SK-N-SH treated with all-trans-retinoic acid at 6 μM for 48 hours (cell line): ENCODE data around the gene PORCN.

Source experiments
- ATAC-seq: fragments of 200-7000 bp; cut with Tn5 transposase; 3 replicates; pipeline ENCODE4 v1.9.1; 2020; ENCODE audit warnings: mild to moderate bottlenecking, moderate library complexity
- ARNTL ChIP-seq: fragments of 450-650 bp; formaldehyde crosslinking; IDR thresholded peaks from 2 replicates; pipeline ENCODE4 v1.5.0; 2020; ENCODE audit warnings: low read depth, mild to moderate bottlenecking, moderate library complexity, borderline replicate concordance
- BACH2 ChIP-seq: fragments of 250-450 bp; sonication (Bioruptor Pico); IDR thresholded peaks from 2 replicates; pipeline ENCODE4 v1.9.0; 2021; ENCODE audit warnings: mild to moderate bottlenecking, borderline replicate concordance
- OSR1 ChIP-seq: fragments of 250-450 bp; sonication (Bioruptor Pico); IDR thresholded peaks from 2 replicates; pipeline ENCODE4 v1.8.0; 2022; ENCODE audit warnings: moderate library complexity, mild to moderate bottlenecking, inconsistent platforms
- PPARA ChIP-seq: fragments of 250-450 bp; sonication (Bioruptor Pico); IDR thresholded peaks from 2 replicates; pipeline ENCODE4 v1.5.0; 2020; ENCODE audit warnings: mild to moderate bottlenecking, borderline replicate concordance
- RARB ChIP-seq: fragments of 250-450 bp; sonication (Bioruptor Pico); IDR thresholded peaks from 2 replicates; pipeline ENCODE4 v1.8.0; 2021; ENCODE audit warnings: mild to moderate bottlenecking, moderate library complexity
- TCF4 ChIP-seq: fragments of 250-450 bp; sonication (Bioruptor Pico); IDR thresholded peaks from 2 replicates; pipeline ENCODE4 v1.8.0; 2021; ENCODE audit warnings: mild to moderate bottlenecking, moderate library complexity, borderline replicate concordance
- TOX ChIP-seq: fragments of 250-450 bp; sonication (Bioruptor Pico); IDR thresholded peaks from 2 replicates; pipeline ENCODE4 v1.8.0; 2021; ENCODE audit warnings: mild to moderate bottlenecking, moderate library complexity, borderline replicate concordance
- ZC3H10 ChIP-seq: fragments of 250-450 bp; sonication (Bioruptor Pico); IDR thresholded peaks from 2 replicates; pipeline ENCODE4 v1.5.1; 2021; ENCODE audit warnings: mild to moderate bottlenecking, moderate library complexity
- ZFP3 ChIP-seq: fragments of 250-450 bp; sonication (Bioruptor Pico); IDR thresholded peaks from 2 replicates; pipeline ENCODE4 v1.5.0; 2020; ENCODE audit warnings: mild to moderate bottlenecking, moderate library complexity
- ZFP30 ChIP-seq: fragments of 450-650 bp; formaldehyde crosslinking; IDR thresholded peaks from 2 replicates; pipeline ENCODE4 v1.5.0; 2022; ENCODE audit warnings: mild to moderate bottlenecking, moderate library complexity
- ZNF565 ChIP-seq: fragments of 450-650 bp; formaldehyde crosslinking; conservative IDR thresholded peaks from 2 replicates; pipeline ENCODE4 v1.5.0; 2020; ENCODE audit warnings: low read depth, mild to moderate bottlenecking, moderate library complexity
- ZNF70 ChIP-seq: fragments of 450-650 bp; formaldehyde crosslinking; IDR thresholded peaks from 2 replicates; pipeline ENCODE4 v1.5.0; 2020; ENCODE audit warnings: mild to moderate bottlenecking, moderate library complexity
- ZNF8 ChIP-seq: fragments of 450-650 bp; formaldehyde crosslinking; IDR thresholded peaks from 2 replicates; pipeline ENCODE4 v1.5.0; 2020; ENCODE audit warnings: mild to moderate bottlenecking, moderate library complexity

Gene PORCN

GRCh38 chrX:48560681-48561080 lies 51.9 kb downstream of the PORCN start:
- TF ChIP-seq RARB (no peak), OSR1 (CRISPR knock-in tag) (no peak)

GRCh38 chrX:48569958-48570357 lies 61.2 kb downstream of the PORCN start:
- no peak for ATAC-seq
- TF ChIP-seq ARNTL (no peak), ZFP3 (CRISPR knock-in tag) (no peak), TCF4 (CRISPR knock-in tag) (no peak), ZNF8 (no peak), ZNF70 (CRISPR knock-in tag) (no peak), ZNF565 (no peak), ZFP30 (CRISPR knock-in tag) (no peak), PPARA (CRISPR knock-in tag) (no peak), ZC3H10 (CRISPR knock-in tag) (no peak), BACH2 (CRISPR knock-in tag) (no peak), TOX (CRISPR knock-in tag) (no peak), RARB (no peak)

More at GRCh38 chrX:48560681-48561080, 51.9 kb downstream of the PORCN start:
- ATAC-seq: no peak
